Measurements from ENCODE around the gene PELI2. TPM values are rescaled to one million over a fixed set of nuclear protein-coding genes. Genes with fewer than 3 reads are reported as not detected.

PELI2 gene
- total RNA-seq, 3 donors from 2014 or later = 14.3 to 33.4 (median 30.8) TPM

- no peak for TF ChIP-seq CTCF (IDR thresholded peaks at IDR 0.05)
- Histone ChIP-seq H3K36me3 (ENCODE audit: low read depth) (no peaks in the 10 kb centered on the region), H3K4me3 (no peak overlapping the region), H3K9me3 (no peaks in the 10 kb centered on the region), H3K4me1 (ENCODE audit: low read depth) (peaks cover 11% of the 10 kb centered on the region)
- ATAC-seq = peak; percentile 19
- no peak for DNase-seq
- intact Hi-C loops (cut with DNase I, micrococcal nuclease) = no loop called here
Measured at GRCh38 chr14:56131004-56131864, 13.0 kb downstream of the PELI2 start.

GRCh38 chr14:56131865-56132833 lies 13.9 kb downstream of the PELI2 start:
- no peak overlapping the region for H3K4me3 ChIP-seq
- no peaks in the 10 kb centered on the region for H3K9me3 ChIP-seq
- intact Hi-C loops (cut with DNase I, micrococcal nuclease) = no loop called here
- TF ChIP-seq CTCF (IDR thresholded peaks at IDR 0.05) = no peak
- peak in 1 of 3 donors; percentile 17 for DNase-seq
- no peaks in the 10 kb centered on the region for H3K36me3 ChIP-seq (ENCODE audit: low read depth)
- peak; percentile 80 for ATAC-seq
- peaks cover 11% of the 10 kb centered on the region for H3K4me1 ChIP-seq (ENCODE audit: low read depth)

GRCh38 chr14:56133547-56133946 lies 15.3 kb downstream of the PELI2 start:
- peaks cover 11% of the 10 kb centered on the region for H3K4me1 ChIP-seq (ENCODE audit: low read depth)
- no peaks in the 10 kb centered on the region for H3K9me3 ChIP-seq
- intact Hi-C loops (cut with DNase I, micrococcal nuclease) = no loop called here
- H3K36me3 ChIP-seq (ENCODE audit: low read depth) = no peaks in the 10 kb centered on the region
- ATAC-seq (no peak), DNase-seq (no peak)
- no peak for TF ChIP-seq CTCF (IDR thresholded peaks at IDR 0.05)
- H3K4me3 ChIP-seq = no peak overlapping the region

GRCh38 chr14:56135001-56135400 lies 16.8 kb downstream of the PELI2 start:
- H3K4me1 ChIP-seq (ENCODE audit: low read depth) = peaks cover 11% of the 10 kb centered on the region
- no peak overlapping the region for H3K4me3 ChIP-seq
- ATAC-seq (no peak), DNase-seq (no peak)
- intact Hi-C loops (cut with DNase I, micrococcal nuclease) = no loop called here
- no peak for TF ChIP-seq CTCF (IDR thresholded peaks at IDR 0.05)
- H3K36me3 ChIP-seq (ENCODE audit: low read depth) = no peaks in the 10 kb centered on the region
- H3K9me3 ChIP-seq = no peaks in the 10 kb centered on the region

GRCh38 chr14:56135668-56136067 lies 17.5 kb downstream of the PELI2 start:
- Histone ChIP-seq H3K9me3 (no peaks in the 10 kb centered on the region), H3K4me3 (no peak overlapping the region), H3K4me1 (ENCODE audit: low read depth) (peaks cover 11% of the 10 kb centered on the region), H3K36me3 (ENCODE audit: low read depth) (no peaks in the 10 kb centered on the region)
- no peak for TF ChIP-seq CTCF (IDR thresholded peaks at IDR 0.05)
- intact Hi-C loops (cut with DNase I, micrococcal nuclease) = no loop called here
- DNase-seq (no peak), ATAC-seq (no peak)

Measured in mucosa of descending colon (tissue), 3 donors.